ENCODE data around the gene B9D1.

B9D1 gene

DNA sequence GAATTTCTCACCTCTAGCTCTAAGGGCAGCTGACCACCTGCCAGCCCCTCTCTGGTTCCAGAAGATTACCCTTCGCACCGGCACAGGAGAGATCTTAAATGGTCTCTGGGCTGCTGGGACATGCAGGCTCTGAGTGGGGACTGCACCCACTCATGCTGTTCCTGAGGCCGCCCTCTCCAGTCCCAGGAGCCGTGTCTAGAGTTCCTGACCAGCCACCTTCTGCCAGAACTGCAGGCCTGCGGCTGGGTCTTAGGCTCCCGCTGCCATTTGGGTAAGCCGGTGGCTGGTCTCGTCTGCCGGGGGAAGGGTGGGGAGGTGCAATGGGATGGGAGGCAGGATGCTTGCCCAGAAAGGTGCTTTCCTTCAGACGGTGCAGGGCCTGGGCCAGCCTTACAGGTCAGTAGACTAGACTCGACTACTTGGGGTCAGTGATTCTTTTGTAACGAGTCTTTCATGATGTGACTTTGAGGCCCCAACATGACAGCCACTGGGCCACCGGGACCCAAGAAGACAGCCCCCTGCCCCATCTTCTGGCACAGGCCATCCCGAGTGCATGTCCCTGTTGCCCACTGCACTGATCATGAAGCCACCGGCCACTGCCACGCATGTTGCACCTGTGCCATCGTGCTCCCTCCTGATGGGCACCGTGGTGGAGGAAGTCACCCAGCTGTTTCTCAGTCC lies 26.4 kb downstream of the B9D1 start:
- H3K4me1 ChIP-seq (ENCODE audit: control insufficient read depth, insufficient read depth, low read length, unreplicated experiment), result peaks cover 17% of the 10 kb centered on the region
- no peaks in the 10 kb centered on the region for H3K27me3 ChIP-seq (ENCODE audit: insufficient read depth, low read length)
- no peak overlapping the region for H3K4me3 ChIP-seq (ENCODE audit: low read depth, low read length)
- no peak overlapping the region for H2AFZ ChIP-seq (ENCODE audit: low read length, unreplicated experiment)
- no peak overlapping the region for H3K27ac ChIP-seq (ENCODE audit: low read depth, low read length)
- no peaks in the 10 kb centered on the region for H3K79me2 ChIP-seq (ENCODE audit: control insufficient read depth, insufficient read depth, low read length, unreplicated experiment)
- no peaks in the 10 kb centered on the region for H3K36me3 ChIP-seq (ENCODE audit: insufficient read depth, low read length)

DNA sequence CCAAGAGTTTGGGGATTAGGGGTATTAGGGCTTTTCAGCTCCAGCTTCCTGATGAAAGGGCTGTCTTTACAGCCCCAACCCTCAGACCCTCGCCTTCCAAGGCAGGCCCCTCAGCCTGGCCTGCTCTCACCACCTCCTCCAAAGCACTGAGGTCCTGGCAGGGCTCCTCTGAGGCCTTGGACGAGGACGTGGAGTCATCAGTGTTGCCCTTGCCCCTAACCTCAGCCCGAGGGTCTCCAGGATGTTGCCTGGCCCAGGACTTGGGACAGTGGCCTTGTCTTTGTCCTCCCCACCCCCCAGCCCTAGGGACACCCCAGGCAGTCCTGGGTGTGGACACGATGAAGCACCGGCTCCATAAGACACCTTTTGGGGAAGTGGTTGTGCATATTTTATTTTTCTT lies 28.2 kb downstream of the B9D1 start:
- Histone ChIP-seq H3K79me2 (ENCODE audit: control insufficient read depth, insufficient read depth, low read length, unreplicated experiment) (no peaks in the 10 kb centered on the region), H2AFZ (ENCODE audit: low read length, unreplicated experiment) (no peak overlapping the region), H3K4me1 (ENCODE audit: control insufficient read depth, insufficient read depth, low read length, unreplicated experiment) (peaks cover 30% of the 10 kb centered on the region), H3K27me3 (ENCODE audit: insufficient read depth, low read length) (no peaks in the 10 kb centered on the region), H3K36me3 (ENCODE audit: insufficient read depth, low read length) (no peaks in the 10 kb centered on the region), H3K4me3 (ENCODE audit: low read depth, low read length) (no peak overlapping the region), H3K27ac (ENCODE audit: low read depth, low read length) (no peak overlapping the region)

DNA sequence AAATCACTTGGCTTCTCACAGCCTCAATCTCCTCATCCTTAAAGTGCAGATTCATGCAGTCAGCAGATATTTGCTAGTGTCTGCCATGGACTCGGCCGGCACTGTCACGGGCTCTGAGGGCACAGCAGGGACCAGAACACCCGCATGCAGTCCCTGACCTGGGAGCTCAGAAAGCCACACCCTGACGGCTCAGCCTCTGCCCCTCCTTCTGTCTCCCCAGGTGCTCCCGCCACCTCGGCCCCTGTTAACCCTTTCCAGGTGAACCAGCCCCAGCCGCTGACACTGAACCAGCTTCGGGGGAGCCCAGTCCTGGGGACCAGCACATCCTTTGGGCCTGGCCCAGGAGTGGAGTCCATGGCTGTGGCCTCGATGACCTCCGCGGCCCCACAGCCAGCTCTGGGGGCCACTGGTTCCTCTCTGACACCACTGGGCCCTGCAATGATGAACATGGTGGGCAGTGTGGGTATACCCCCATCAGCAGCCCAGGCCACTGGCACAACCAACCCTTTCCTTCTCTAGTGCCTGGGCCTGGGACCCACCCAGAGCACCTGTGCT lies 28.7 kb downstream of the B9D1 start:
- H3K36me3 ChIP-seq (ENCODE audit: insufficient read depth, low read length), result no peaks in the 10 kb centered on the region
- H2AFZ ChIP-seq (ENCODE audit: low read length, unreplicated experiment), result no peak overlapping the region
- peaks cover 30% of the 10 kb centered on the region for H3K4me1 ChIP-seq (ENCODE audit: control insufficient read depth, insufficient read depth, low read length, unreplicated experiment)
- H3K79me2 ChIP-seq (ENCODE audit: control insufficient read depth, insufficient read depth, low read length, unreplicated experiment), result no peaks in the 10 kb centered on the region
- H3K27me3 ChIP-seq (ENCODE audit: insufficient read depth, low read length), result no peaks in the 10 kb centered on the region
- no peak overlapping the region for H3K4me3 ChIP-seq (ENCODE audit: low read depth, low read length)
- H3K27ac ChIP-seq (ENCODE audit: low read depth, low read length), result no peak overlapping the region

DNA sequence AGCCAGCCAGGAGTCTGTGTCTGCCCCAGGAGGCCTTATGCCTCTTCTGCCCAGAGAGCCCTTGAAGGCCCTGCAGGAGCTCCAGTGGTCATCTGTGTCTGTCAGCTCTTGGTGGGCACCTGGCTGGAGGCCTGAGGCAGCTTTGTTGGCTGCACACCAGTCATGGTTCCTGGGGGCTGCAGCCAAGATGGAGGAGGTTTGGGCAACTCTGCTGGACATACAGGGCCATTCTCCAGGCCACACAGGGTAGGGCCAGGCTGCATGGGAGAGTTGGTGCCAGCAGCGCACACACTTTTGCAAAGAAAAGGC lies 29.4 kb downstream of the B9D1 start:
- H3K27me3 ChIP-seq (ENCODE audit: insufficient read depth, low read length), result no peaks in the 10 kb centered on the region
- peaks cover 32% of the 10 kb centered on the region for H3K4me1 ChIP-seq (ENCODE audit: control insufficient read depth, insufficient read depth, low read length, unreplicated experiment)
- H3K27ac ChIP-seq (ENCODE audit: low read depth, low read length), result no peak overlapping the region
- H3K36me3 ChIP-seq (ENCODE audit: insufficient read depth, low read length), result no peaks in the 10 kb centered on the region
- H2AFZ ChIP-seq (ENCODE audit: low read length, unreplicated experiment), result no peak overlapping the region
- H3K79me2 ChIP-seq (ENCODE audit: control insufficient read depth, insufficient read depth, low read length, unreplicated experiment), result no peaks in the 10 kb centered on the region
- no peak overlapping the region for H3K4me3 ChIP-seq (ENCODE audit: low read depth, low read length)

DNA sequence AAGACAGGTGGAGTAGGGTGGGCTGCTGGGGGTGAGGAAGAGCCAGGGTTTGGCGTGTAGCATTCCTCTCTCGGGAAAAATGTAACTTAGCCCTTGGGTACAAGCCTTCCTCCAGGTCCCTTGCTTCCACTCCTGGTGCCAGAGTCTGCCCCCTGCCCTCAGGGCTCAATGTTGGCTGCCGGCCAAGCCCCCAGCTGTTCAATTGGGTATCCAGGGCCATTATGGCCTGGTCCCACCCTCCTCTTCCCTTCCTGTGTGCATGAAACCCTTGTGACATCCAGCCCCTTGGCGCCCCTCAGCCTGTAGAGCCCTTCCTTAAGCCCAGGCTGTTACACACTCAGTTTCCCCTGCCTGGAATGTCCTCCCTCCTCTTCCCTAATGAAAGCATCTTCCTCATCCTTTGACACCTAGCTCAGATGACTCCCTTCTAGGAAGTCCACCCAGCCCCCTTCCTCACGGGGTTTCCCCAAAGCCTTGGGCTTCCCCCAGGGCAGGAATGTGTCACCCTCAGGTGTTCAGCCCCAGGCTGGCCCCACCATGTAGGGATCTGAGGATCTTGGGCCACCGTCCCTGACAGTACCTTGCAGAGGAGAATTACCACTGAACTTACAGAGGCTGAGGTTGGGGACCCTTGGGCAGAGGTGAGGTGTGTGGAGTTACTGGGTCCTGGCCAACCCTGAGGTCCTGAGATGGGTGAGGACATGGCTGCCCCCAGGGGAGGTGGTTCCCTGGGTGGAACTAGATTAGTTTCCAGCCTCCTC lies 30.0 kb downstream of the B9D1 start:
- Histone ChIP-seq H3K4me1 (ENCODE audit: control insufficient read depth, insufficient read depth, low read length, unreplicated experiment) (peaks cover 38% of the 10 kb centered on the region), H3K27me3 (ENCODE audit: insufficient read depth, low read length) (no peaks in the 10 kb centered on the region), H3K4me3 (ENCODE audit: low read depth, low read length) (no peak overlapping the region), H2AFZ (ENCODE audit: low read length, unreplicated experiment) (no peak overlapping the region), H3K79me2 (ENCODE audit: control insufficient read depth, insufficient read depth, low read length, unreplicated experiment) (no peaks in the 10 kb centered on the region), H3K27ac (ENCODE audit: low read depth, low read length) (no peak overlapping the region), H3K36me3 (ENCODE audit: insufficient read depth, low read length) (no peaks in the 10 kb centered on the region)

DNA sequence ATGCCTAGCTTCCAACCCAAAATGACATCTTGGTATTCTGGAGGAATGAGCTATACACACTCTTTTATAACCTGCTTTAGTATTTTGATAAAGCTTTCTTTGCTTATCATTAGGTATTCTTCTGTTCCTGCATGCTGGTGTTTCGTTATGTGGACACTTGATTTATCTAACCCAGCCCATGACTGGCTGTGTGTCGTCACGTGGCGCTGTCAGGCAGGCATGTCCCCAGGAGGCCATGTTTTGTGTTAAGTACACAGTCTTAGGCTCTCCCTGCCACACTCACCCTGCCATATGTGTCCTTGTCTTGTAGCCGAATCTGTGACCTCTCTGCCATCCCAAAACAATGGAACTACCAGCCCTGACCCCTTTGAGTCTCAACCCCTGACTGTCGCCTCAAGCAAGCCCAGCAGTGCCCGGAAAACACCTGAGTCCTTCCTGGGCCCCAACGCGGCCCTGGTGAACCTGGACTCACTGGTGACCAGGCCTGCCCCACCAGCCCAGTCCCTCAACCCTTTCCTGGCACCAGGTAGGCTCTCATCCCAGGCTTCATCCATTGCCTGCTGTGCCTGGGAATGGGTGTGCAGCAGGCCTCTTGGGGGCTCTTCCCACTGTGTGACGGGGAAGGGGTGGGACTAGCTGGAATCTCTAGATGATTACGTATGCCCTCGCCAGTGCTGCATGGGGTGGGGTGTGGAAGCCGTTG lies 30.8 kb downstream of the B9D1 start:
- peaks cover 46% of the 10 kb centered on the region for H3K4me1 ChIP-seq (ENCODE audit: control insufficient read depth, insufficient read depth, low read length, unreplicated experiment)

DNA sequence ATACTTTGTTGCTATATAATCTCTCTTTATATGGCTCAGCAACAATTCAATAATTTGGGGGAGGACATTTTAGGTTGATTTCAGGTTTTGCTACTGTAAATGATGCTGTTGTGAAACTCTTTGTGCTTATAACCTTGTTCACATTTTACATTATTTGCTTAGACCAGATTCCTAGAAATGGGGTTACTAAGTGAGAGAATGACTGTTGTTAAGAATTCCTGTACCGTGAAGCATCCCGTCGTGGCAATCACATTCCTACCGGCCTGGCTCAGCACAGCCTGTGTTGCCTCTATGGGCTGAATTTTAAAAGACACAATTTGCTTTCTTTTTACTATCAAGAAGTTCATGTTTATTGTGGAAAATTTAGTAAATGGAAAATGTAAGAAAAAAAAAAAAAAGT lies 31.4 kb downstream of the B9D1 start:
- H2AFZ ChIP-seq (ENCODE audit: low read length, unreplicated experiment), result no peak overlapping the region
- H3K27ac ChIP-seq (ENCODE audit: low read depth, low read length), result peak overlapping the region; percentile 66
- no peaks in the 10 kb centered on the region for H3K27me3 ChIP-seq (ENCODE audit: insufficient read depth, low read length)
- peaks cover 1% of the 10 kb centered on the region; the same call in 1 of the 2 replicates for H3K36me3 ChIP-seq (ENCODE audit: insufficient read depth, low read length)
- no peaks in the 10 kb centered on the region for H3K79me2 ChIP-seq (ENCODE audit: control insufficient read depth, insufficient read depth, low read length, unreplicated experiment)
- H3K4me1 ChIP-seq (ENCODE audit: control insufficient read depth, insufficient read depth, low read length, unreplicated experiment), result peaks cover 48% of the 10 kb centered on the region
- H3K4me3 ChIP-seq (ENCODE audit: low read depth, low read length), result no peak overlapping the region

More for the DNA sequence above, 30.8 kb downstream of the B9D1 start:
- H3K27ac ChIP-seq (ENCODE audit: low read depth, low read length), result peak overlapping the region; percentile 66
- no peak overlapping the region for H2AFZ ChIP-seq (ENCODE audit: low read length, unreplicated experiment)
- H3K79me2 ChIP-seq (ENCODE audit: control insufficient read depth, insufficient read depth, low read length, unreplicated experiment), result no peaks in the 10 kb centered on the region
- no peaks in the 10 kb centered on the region for H3K27me3 ChIP-seq (ENCODE audit: insufficient read depth, low read length)
- no peak overlapping the region for H3K4me3 ChIP-seq (ENCODE audit: low read depth, low read length)
- no peaks in the 10 kb centered on the region for H3K36me3 ChIP-seq (ENCODE audit: insufficient read depth, low read length)

DNA sequence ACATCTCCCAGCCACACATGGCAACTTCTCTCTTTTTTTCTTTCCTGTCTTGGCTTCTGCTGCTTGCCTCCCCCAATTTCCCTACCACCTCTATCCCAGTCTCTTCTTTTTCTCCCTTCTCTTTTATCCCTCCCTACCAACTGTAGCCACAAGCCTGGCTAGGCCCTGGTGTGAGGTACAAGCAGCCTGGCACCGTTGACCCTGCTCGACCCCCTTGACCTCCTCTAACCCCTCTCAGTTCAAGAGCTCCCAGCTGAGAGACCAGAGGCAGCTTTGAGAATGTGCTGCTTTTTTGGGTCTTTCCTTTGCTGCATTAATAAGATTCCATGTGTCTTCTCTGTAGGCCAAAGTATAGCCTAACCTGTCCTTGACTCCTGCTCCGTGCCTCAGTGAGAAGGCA lies 32.3 kb downstream of the B9D1 start:
- Histone ChIP-seq H3K4me1 (ENCODE audit: control insufficient read depth, insufficient read depth, low read length, unreplicated experiment) (peaks cover 48% of the 10 kb centered on the region), H2AFZ (ENCODE audit: low read length, unreplicated experiment) (no peak overlapping the region), H3K4me3 (ENCODE audit: low read depth, low read length) (no peak overlapping the region), H3K27ac (ENCODE audit: low read depth, low read length) (peak overlapping the region; percentile 66; the same call in 1 of the 2 replicates), H3K79me2 (ENCODE audit: control insufficient read depth, insufficient read depth, low read length, unreplicated experiment) (no peaks in the 10 kb centered on the region), H3K27me3 (ENCODE audit: insufficient read depth, low read length) (no peaks in the 10 kb centered on the region), H3K36me3 (ENCODE audit: insufficient read depth, low read length) (peaks cover 7% of the 10 kb centered on the region)

DNA sequence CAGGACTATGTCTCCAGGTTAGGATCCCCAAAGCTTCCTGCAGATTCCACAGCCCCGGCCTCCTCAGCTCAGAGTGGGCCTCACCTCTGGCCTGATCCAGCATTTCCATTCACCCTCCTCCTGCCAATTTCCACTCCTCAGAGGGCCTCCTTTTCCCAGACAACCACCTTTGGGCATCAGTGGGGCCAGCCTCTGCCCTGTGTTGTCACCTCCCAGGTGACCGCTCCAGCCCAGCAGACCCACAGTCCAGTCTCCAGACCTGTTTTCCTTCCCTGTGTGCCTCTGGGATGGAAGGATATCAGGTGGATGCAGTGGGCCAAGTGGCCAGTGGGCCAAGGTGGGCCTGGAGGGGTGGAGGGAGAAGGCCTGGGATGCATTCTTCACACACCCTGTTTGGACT lies 32.7 kb downstream of the B9D1 start:
- Histone ChIP-seq H3K4me3 (ENCODE audit: low read depth, low read length) (no peak overlapping the region), H3K79me2 (ENCODE audit: control insufficient read depth, insufficient read depth, low read length, unreplicated experiment) (no peaks in the 10 kb centered on the region), H3K36me3 (ENCODE audit: insufficient read depth, low read length) (peaks cover 11% of the 10 kb centered on the region), H3K27ac (ENCODE audit: low read depth, low read length) (no peak overlapping the region), H3K27me3 (ENCODE audit: insufficient read depth, low read length) (no peaks in the 10 kb centered on the region), H2AFZ (ENCODE audit: low read length, unreplicated experiment) (no peak overlapping the region), H3K4me1 (ENCODE audit: control insufficient read depth, insufficient read depth, low read length, unreplicated experiment) (peaks cover 48% of the 10 kb centered on the region)

DNA sequence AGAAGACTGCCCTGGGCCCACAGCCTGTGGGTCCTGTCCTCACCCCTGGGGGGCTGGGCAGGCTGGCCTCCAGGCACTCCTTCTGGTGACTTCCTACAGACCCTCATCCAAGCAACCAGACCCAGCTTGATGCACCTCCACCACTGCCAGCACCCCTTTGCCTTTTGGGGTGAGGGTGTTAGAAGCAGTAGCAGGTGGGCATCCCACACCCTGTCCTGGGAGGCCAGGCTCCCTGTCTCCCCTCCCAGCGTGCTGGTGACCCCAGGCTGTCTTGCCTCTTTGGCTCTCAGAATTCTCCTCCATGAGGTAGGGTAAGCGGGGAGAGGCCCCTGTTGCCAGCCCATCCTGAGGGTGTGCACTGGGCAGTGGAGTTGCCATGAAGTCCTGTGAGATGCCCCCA lies 33.4 kb downstream of the B9D1 start:
- no peaks in the 10 kb centered on the region for H3K79me2 ChIP-seq (ENCODE audit: control insufficient read depth, insufficient read depth, low read length, unreplicated experiment)
- H3K27me3 ChIP-seq (ENCODE audit: insufficient read depth, low read length), result no peaks in the 10 kb centered on the region
- H3K36me3 ChIP-seq (ENCODE audit: insufficient read depth, low read length), result peaks cover 14% of the 10 kb centered on the region
- H3K4me3 ChIP-seq (ENCODE audit: low read depth, low read length), result no peak overlapping the region
- no peak overlapping the region for H2AFZ ChIP-seq (ENCODE audit: low read length, unreplicated experiment)
- peaks cover 48% of the 10 kb centered on the region for H3K4me1 ChIP-seq (ENCODE audit: control insufficient read depth, insufficient read depth, low read length, unreplicated experiment)
- no peak overlapping the region for H3K27ac ChIP-seq (ENCODE audit: low read depth, low read length)
